IMR-90 (cell line): Measurements from ENCODE around the gene DDX10.

Source experiments
- CEBPB ChIP-seq: IDR thresholded peaks from 2 replicates; pipeline ENCODE4 v1.6.1; 2012; ENCODE audit warnings: low read depth, low read length, improper control_type of control experiment
- CHD1 ChIP-seq: IDR thresholded peaks from 2 replicates; pipeline ENCODE4 v1.6.1; 2012; ENCODE audit warnings: low read depth, low read length, improper control_type of control experiment
- CTCF ChIP-seq: conservative IDR thresholded peaks from 2 replicates; pipeline ENCODE4 v1.5.1; 2012; ENCODE audit warnings: mild to moderate bottlenecking, low read depth, low read length, improper control_type of control experiment
- ELK1 ChIP-seq: fragments of 150-350 bp; IDR thresholded peaks from 2 replicates; pipeline ENCODE4 v1.6.1; 2016; ENCODE audit warnings: low read depth, mild to moderate bottlenecking, low read length, moderate library complexity, borderline replicate concordance
- MAFK ChIP-seq: IDR thresholded peaks from 2 replicates; pipeline ENCODE4 v1.6.1; 2012; ENCODE audit warnings: low read depth, low read length, improper control_type of control experiment
- POLR2A ChIP-seq: IDR thresholded peaks from 2 replicates; pipeline ENCODE4 v1.6.1; 2012; ENCODE audit warnings: mild to moderate bottlenecking, low read depth, low read length

- TF ChIP-seq POLR2A (no peak), CTCF (no peak), CEBPB (no peak), ELK1 (no peak), MAFK (no peak), CHD1 (no peak)
Observed at GRCh38 chr11:108698844-108699642, 34.2 kb downstream of the DDX10 start.
